Ramos (cell line): ENCODE results near the gene GRIN2A.

Source experiments
- in situ Hi-C: fragments of 300-500 bp; cut with MboI; formaldehyde crosslinking; loops from one replicate; pipeline ENCODE4 v1.14.3; 2022; ENCODE audit warnings: low sequenced_read_pairs; ENCODE audit not compliant: unreplicated experiment

Gene GRIN2A

GRCh38 chr16:10182222-10183053, at the start of gene GRIN2A:
Gene GRIN2A (minus strand): TSS chr16:10182428. CDS start chr16:10180411, 2,017 bp downstream.
- in situ Hi-C loops: no loop called here

GRCh38 chr16:10231563-10231962, 49.3 kb upstream of the GRIN2A start:
- in situ Hi-C loops: no loop called here

DNA sequence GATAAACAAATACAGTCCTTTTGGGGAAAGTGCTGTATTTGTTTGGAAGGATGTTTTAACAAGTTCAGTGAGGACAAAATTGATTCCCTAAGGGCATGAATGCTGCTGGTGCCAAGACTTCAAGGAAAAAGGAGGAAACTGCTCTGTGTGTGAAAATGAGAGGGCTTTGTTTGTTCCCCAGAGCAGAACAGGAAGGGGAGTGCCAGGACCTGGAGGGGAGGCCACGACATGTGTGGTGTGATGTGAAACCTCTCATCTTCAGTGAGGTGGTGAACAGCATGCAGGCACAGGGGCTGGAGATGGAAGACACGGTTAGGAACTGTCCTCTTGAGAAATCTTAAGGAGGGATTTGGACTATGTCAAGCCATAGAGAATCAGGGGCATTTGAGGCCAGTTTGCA, 46.6 kb upstream of the GRIN2A start:
- in situ Hi-C loops: no loop called here

DNA sequence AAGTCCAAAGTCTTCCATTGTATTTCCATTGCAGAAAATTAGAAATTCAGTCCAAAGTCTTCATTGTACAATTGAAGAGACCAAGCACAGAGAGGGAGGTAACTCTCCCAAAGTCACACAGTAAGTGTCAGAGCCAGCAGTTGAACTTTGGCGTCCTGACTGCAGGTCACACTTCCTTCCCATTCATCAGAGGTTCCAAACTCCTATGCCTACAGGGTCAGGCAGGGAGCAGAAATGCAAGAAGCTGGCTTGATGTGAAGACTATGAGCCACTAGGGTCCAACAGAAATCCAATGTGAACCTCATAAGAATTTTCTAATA, 44.7 kb upstream of the GRIN2A start:
- in situ Hi-C loops: no loop called here

DNA sequence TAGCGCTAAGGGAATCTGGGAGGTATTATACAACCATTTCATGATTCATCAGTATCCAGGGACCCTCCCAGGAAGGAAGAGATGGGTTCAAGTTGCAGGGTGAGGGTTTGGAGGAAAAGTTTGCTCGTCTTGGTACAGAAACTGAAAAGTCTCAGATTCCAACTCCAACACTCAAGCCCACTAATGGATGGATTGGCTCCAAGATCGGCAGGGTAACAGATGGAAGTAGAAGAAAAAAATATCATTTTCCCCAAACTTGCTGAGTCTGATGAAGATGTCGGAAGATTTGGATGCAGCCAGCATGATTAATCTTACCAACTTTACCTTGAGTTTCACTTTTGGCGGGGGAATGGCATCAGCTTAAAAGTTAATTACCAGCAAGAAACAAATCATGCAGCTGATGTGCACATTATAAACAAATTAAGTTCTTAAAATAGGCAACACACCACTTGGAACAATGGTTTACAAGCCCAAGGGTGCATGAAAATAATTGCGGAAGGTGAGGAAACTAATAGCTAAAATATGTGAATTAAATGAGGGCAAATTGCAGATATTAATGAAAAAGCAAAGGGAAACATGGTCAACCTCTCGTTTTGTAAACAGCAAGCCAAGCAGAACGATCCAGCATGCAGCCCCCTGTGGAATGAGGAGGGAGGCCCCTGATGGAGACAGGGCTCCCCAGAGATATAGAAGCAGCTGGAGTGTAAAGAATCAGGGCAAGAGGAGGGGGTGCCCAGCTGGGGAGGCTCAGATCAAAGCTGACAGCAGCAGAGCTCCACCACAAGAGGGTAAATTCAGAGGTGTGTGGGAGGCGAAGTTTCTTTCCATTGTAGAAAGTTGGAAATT, 44.1 kb upstream of the GRIN2A start:
- in situ Hi-C loops: no loop called here

GRCh38 chr16:10225653-10226052, 43.4 kb upstream of the GRIN2A start:
- in situ Hi-C loops: no loop called here

DNA sequence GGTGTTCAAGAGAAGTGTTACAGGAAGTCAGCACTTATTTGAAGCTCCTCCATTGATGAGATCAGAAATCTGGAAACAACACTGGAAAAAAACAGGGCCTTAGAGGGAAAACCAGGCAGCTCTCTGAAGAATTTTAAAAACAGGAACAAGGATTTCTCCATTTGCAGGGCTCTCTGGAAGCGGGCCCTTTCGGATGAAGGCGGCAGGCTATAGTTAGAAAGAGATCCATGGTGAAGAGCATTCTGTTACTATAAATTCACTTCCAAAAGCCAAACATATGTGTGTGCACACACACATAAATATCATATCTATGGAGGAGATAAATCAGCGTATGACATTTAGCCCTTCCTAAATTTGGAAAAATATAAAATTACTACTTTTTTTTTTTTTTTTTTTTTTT, 42.6 kb upstream of the GRIN2A start:
- in situ Hi-C loops: no loop called here

GRCh38 chr16:10220942-10221341, 38.7 kb upstream of the GRIN2A start:
- in situ Hi-C loops: no loop called here

DNA sequence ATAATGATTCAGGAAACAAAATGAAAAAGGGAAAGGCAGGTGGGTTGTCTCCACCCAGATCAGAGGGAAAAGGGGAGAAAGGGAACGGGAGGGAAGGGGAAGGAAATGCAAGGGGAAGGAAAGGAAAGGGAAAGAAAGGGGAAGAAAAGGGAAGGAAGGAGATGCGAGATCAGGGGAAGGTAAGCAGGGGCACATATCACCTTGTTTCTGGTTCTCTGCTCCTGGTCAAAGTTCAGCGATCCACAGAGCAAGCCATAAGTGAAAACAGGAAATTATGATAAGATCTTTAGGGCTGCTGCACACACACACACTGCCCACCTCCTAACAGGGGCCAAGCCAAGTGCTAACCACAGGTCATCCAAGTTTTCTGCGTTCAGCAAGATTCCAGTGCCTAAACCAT, 37.5 kb upstream of the GRIN2A start:
- in situ Hi-C loops: no loop called here

DNA sequence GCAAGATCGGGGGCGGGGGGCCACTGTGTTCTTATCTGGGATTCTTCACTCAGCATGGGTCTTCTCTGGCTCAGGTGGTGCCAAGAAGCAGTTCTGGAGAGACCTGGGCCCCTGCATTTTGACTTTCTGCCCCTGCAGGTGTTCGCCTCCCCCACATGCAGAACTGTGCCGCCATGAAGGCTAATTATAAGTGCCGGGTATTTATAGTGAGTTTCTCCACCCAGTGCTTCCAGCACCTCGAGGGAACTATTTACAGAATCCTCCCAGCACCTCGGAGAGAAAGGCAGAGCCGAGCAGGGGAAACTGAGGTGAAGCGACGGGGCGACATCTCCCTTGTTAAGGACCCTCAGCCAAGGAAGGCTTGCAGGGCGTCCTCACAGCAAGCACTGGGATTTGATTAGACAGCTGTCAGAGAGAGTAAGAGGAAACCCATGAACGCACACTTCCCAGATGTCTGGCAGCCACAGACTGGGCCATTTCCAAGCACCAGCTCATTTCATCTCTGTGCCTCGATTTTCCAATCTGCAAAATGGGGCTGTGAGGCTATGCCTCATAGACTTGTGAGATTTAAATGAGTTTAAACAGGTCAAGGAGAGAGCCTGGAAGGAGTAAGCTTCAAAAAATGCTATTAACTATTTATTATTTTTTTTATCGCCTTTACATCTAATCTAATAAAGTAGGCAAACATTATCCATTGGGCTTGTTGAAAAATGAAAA, 36.4 kb upstream of the GRIN2A start:
- in situ Hi-C loops: no loop called here

- in situ Hi-C loops: no loop called here
Measured at GRCh38 chr16:10213748-10214147, 31.5 kb upstream of the GRIN2A start.

- in situ Hi-C loops: no loop called here
Measured at GRCh38 chr16:10210944-10211343, 28.7 kb upstream of the GRIN2A start.

GRCh38 chr16:10206865-10207264, 24.6 kb upstream of the GRIN2A start:
- in situ Hi-C loops: no loop called here

GRCh38 chr16:10206215-10206614, 24.0 kb upstream of the GRIN2A start:
- in situ Hi-C loops: no loop called here

DNA sequence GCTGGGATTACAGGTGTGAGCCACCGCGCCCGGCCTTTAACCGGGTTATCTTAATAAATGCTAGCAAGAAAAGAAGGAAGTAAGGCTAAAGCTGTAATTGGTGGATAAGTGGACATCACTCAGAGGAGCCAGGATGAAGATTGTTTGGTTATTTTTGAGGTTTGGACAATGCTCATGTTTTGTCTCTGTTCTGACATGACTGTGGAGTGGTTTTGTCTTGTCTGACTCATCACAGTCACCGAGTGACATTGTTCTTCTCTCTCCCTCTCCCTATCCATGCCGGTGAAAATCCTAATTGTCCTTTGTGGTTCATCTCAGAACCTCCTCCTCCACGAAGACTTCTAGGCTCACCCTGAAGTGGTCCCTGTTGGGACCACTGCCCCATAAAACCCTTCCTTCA, 23.5 kb upstream of the GRIN2A start:
- in situ Hi-C loops: no loop called here

- in situ Hi-C loops: no loop called here
Measured at GRCh38 chr16:10202649-10203048, 20.4 kb upstream of the GRIN2A start.

- in situ Hi-C loops: no loop called here
Measured at GRCh38 chr16:10200637-10201586, 18.7 kb upstream of the GRIN2A start.

DNA sequence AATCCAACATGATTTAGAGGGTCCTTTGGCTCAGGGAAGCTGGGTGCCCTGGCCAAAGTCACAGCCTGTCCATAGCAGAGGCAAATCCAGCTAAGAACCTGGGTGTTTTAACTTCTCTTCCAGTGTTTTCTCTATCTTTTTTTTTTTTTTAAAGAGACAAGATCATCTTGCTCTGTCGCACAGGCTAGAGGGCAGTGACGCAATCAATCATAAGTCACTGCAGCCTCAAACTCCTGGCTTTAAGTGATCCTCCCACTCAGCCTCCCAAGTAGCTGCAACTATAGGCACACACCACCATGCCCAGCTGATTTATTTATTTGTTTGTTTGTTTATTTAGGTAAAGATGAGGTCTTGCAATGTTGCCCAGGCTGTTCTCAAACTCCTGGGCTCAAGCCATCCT, 14.8 kb upstream of the GRIN2A start:
- in situ Hi-C loops: no loop called here

DNA sequence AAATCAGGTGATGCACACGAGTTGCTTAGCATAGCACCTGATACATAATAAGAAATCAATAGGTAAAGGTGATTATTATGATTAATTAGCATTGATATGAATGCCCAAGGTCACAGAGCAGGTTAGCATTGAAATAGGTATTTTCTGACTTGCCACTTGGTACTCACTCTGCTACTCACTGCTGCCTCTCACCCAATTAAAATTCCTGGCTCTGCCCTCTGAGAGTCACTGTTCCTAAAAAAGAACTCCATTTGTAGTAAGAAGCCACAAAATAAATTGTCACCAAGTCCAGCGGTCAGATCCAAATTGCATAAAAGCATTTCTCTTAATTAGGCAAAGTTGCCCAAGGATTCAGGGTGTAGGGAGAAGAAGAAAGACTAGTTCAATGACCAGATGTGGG, 8.9 kb upstream of the GRIN2A start:
- in situ Hi-C loops: no loop called here

GRCh38 chr16:10189861-10190390, 7.7 kb upstream of the GRIN2A start:
- in situ Hi-C loops: no loop called here
